Activated naive CD4-positive, alpha-beta T cell treated with anti-CD3 and anti-CD28 coated beads, Interleukin-2, amount 10 ng/mL, durations not matched to agents 7 days and 5 days (primary cell): ENCODE measurements around the gene APBB2.

Experiments
- CTCF ChIA-PET: fragments of 350-600 bp; sonication (Branson Sonifier 250); formaldehyde crosslinking; loops from one replicate; lab custom pipeline; 2021; ENCODE audit warnings: antibody characterized with exemption; lab: Charles Lee
- DNase-seq: peaks from one replicate; pipeline ENCODE4 v3.0.0-alpha.2; 2020
- H3K27ac Mint-ChIP-seq: one replicate; pipeline ENCODE4 v1.8.0; 2021; ENCODE audit warnings: mild to moderate bottlenecking, moderate library complexity, mixed read lengths
- H3K27me3 Mint-ChIP-seq: one replicate; pipeline ENCODE4 v1.8.0; 2021; ENCODE audit warnings: mild to moderate bottlenecking, mixed read lengths
- H3K36me3 Mint-ChIP-seq: one replicate; pipeline ENCODE4 v1.8.0; 2021; ENCODE audit warnings: mixed read lengths
- H3K4me1 Mint-ChIP-seq: one replicate; pipeline ENCODE4 v1.8.0; 2021; ENCODE audit warnings: mixed read lengths
- H3K4me3 Mint-ChIP-seq: one replicate; pipeline ENCODE4 v1.8.0; 2021; ENCODE audit warnings: mild to moderate bottlenecking, moderate library complexity, mixed read lengths
- H3K9me3 Mint-ChIP-seq: one replicate; pipeline ENCODE4 v1.8.0; 2021; ENCODE audit warnings: mixed read lengths

The APBB2 gene

GRCh38 chr4:41039317-41039716, 175.0 kb downstream of the APBB2 start:
- H3K9me3 Mint-ChIP-seq: no peaks in the 10 kb centered on the region
- CTCF ChIA-PET: no interaction called here
- no peaks in the 10 kb centered on the region for H3K36me3 Mint-ChIP-seq
- no peaks in the 10 kb centered on the region for H3K4me1 Mint-ChIP-seq
- no peak overlapping the region for H3K27ac Mint-ChIP-seq
- no peak overlapping the region for H3K4me3 Mint-ChIP-seq
- no peak for DNase-seq
- no peaks in the 10 kb centered on the region for H3K27me3 Mint-ChIP-seq

- no peak for DNase-seq
- CTCF ChIA-PET: no interaction called here
- H3K4me1 Mint-ChIP-seq: no peaks in the 10 kb centered on the region
- no peak overlapping the region for H3K27ac Mint-ChIP-seq
- no peaks in the 10 kb centered on the region for H3K27me3 Mint-ChIP-seq
- H3K9me3 Mint-ChIP-seq: no peaks in the 10 kb centered on the region
- no peaks in the 10 kb centered on the region for H3K36me3 Mint-ChIP-seq
- H3K4me3 Mint-ChIP-seq: no peak overlapping the region
These were observed 176.0 kb downstream of the APBB2 start for GRCh38 chr4:41038304-41038703.

- H3K36me3 Mint-ChIP-seq: no peaks in the 10 kb centered on the region
- no peaks in the 10 kb centered on the region for H3K4me1 Mint-ChIP-seq
- DNase-seq: no peak
- peaks cover 34% of the 10 kb centered on the region for H3K9me3 Mint-ChIP-seq
- no peak overlapping the region for H3K27ac Mint-ChIP-seq
- CTCF ChIA-PET: no interaction called here
- no peak overlapping the region for H3K4me3 Mint-ChIP-seq
- H3K27me3 Mint-ChIP-seq: no peaks in the 10 kb centered on the region
These were observed 185.2 kb downstream of the APBB2 start for GRCh38 chr4:41029098-41029497.

- no peak for DNase-seq
- no peaks in the 10 kb centered on the region for H3K4me1 Mint-ChIP-seq
- H3K4me3 Mint-ChIP-seq: no peak overlapping the region
- no peak overlapping the region for H3K27ac Mint-ChIP-seq
- CTCF ChIA-PET: no interaction called here
- no peaks in the 10 kb centered on the region for H3K27me3 Mint-ChIP-seq
- peaks cover 38% of the 10 kb centered on the region for H3K9me3 Mint-ChIP-seq
- no peaks in the 10 kb centered on the region for H3K36me3 Mint-ChIP-seq
These were observed 185.8 kb downstream of the APBB2 start for GRCh38 chr4:41028392-41029076.

- no peaks in the 10 kb centered on the region for H3K36me3 Mint-ChIP-seq
- CTCF ChIA-PET: no interaction called here
- no peaks in the 10 kb centered on the region for H3K4me1 Mint-ChIP-seq
These were observed 187.4 kb downstream of the APBB2 start for GRCh38 chr4:41026971-41027370.

GRCh38 chr4:41025824-41026223, 188.5 kb downstream of the APBB2 start:
- H3K36me3 Mint-ChIP-seq: no peaks in the 10 kb centered on the region
- H3K4me1 Mint-ChIP-seq: no peaks in the 10 kb centered on the region
- CTCF ChIA-PET: no interaction called here
- DNase-seq: no peak
- no peak overlapping the region for H3K4me3 Mint-ChIP-seq
- no peaks in the 10 kb centered on the region for H3K27me3 Mint-ChIP-seq
- no peak overlapping the region for H3K27ac Mint-ChIP-seq
- H3K9me3 Mint-ChIP-seq: peaks cover 49% of the 10 kb centered on the region

More at GRCh38 chr4:41026971-41027370, 187.4 kb downstream of the APBB2 start:
- Mint-ChIP-seq H3K27ac (no peak overlapping the region), H3K4me3 (no peak overlapping the region), H3K27me3 (no peaks in the 10 kb centered on the region), H3K9me3 (peaks cover 45% of the 10 kb centered on the region)
- no peak for DNase-seq

- H3K9me3 Mint-ChIP-seq: peaks cover 47% of the 10 kb centered on the region
- H3K4me3 Mint-ChIP-seq: no peak overlapping the region
- no peaks in the 10 kb centered on the region for H3K36me3 Mint-ChIP-seq
- no peak overlapping the region for H3K27ac Mint-ChIP-seq
- H3K27me3 Mint-ChIP-seq: no peaks in the 10 kb centered on the region
- CTCF ChIA-PET: no interaction called here
- DNase-seq: no peak
- H3K4me1 Mint-ChIP-seq: no peaks in the 10 kb centered on the region
These were observed 189.5 kb downstream of the APBB2 start for GRCh38 chr4:41024556-41025491.

- Mint-ChIP-seq H3K4me1 (no peaks in the 10 kb centered on the region), H3K27me3 (no peaks in the 10 kb centered on the region), H3K27ac (no peak overlapping the region), H3K36me3 (no peaks in the 10 kb centered on the region), H3K9me3 (peaks cover 38% of the 10 kb centered on the region), H3K4me3 (no peak overlapping the region)
- CTCF ChIA-PET: no interaction called here
- no peak for DNase-seq
These were observed 192.2 kb downstream of the APBB2 start for GRCh38 chr4:41022116-41022515.

- Mint-ChIP-seq H3K9me3 (no peaks in the 10 kb centered on the region), H3K36me3 (no peaks in the 10 kb centered on the region), H3K27me3 (no peaks in the 10 kb centered on the region), H3K27ac (no peak overlapping the region), H3K4me3 (no peak overlapping the region), H3K4me1 (no peaks in the 10 kb centered on the region)
- no peak for DNase-seq
- CTCF ChIA-PET: no interaction called here
These were observed 199.2 kb downstream of the APBB2 start for GRCh38 chr4:41015016-41015675.

GRCh38 chr4:41014158-41014557, 200.2 kb downstream of the APBB2 start:
- Mint-ChIP-seq H3K9me3 (no peaks in the 10 kb centered on the region), H3K4me1 (no peaks in the 10 kb centered on the region), H3K4me3 (no peak overlapping the region), H3K27me3 (no peaks in the 10 kb centered on the region), H3K27ac (no peak overlapping the region), H3K36me3 (no peaks in the 10 kb centered on the region)
- CTCF ChIA-PET: no interaction called here
- no peak for DNase-seq

- H3K9me3 Mint-ChIP-seq: no peaks in the 10 kb centered on the region
- H3K36me3 Mint-ChIP-seq: no peaks in the 10 kb centered on the region
- no peak overlapping the region for H3K4me3 Mint-ChIP-seq
- no peak for DNase-seq
- no peak overlapping the region for H3K27ac Mint-ChIP-seq
- no peaks in the 10 kb centered on the region for H3K27me3 Mint-ChIP-seq
- CTCF ChIA-PET: no interaction called here
- no peaks in the 10 kb centered on the region for H3K4me1 Mint-ChIP-seq
These were observed 200.6 kb downstream of the APBB2 start for GRCh38 chr4:41013746-41014145.

- Mint-ChIP-seq H3K9me3 (no peaks in the 10 kb centered on the region), H3K27me3 (no peaks in the 10 kb centered on the region), H3K27ac (no peak overlapping the region), H3K36me3 (no peaks in the 10 kb centered on the region), H3K4me1 (no peaks in the 10 kb centered on the region), H3K4me3 (no peak overlapping the region)
- DNase-seq: no peak
- CTCF ChIA-PET: no interaction called here
These were observed 201.4 kb downstream of the APBB2 start for GRCh38 chr4:41012911-41013310.

GRCh38 chr4:41012293-41012692, 202.0 kb downstream of the APBB2 start:
- H3K9me3 Mint-ChIP-seq: no peaks in the 10 kb centered on the region
- no peaks in the 10 kb centered on the region for H3K36me3 Mint-ChIP-seq
- CTCF ChIA-PET: no interaction called here
- no peaks in the 10 kb centered on the region for H3K4me1 Mint-ChIP-seq
- no peak for DNase-seq
- H3K4me3 Mint-ChIP-seq: no peak overlapping the region
- H3K27me3 Mint-ChIP-seq: no peaks in the 10 kb centered on the region
- no peak overlapping the region for H3K27ac Mint-ChIP-seq

GRCh38 chr4:41009411-41009810, 204.9 kb downstream of the APBB2 start:
- CTCF ChIA-PET: no interaction called here
- H3K36me3 Mint-ChIP-seq: no peaks in the 10 kb centered on the region
- H3K27ac Mint-ChIP-seq: no peak overlapping the region
- H3K4me3 Mint-ChIP-seq: no peak overlapping the region
- no peaks in the 10 kb centered on the region for H3K4me1 Mint-ChIP-seq
- no peaks in the 10 kb centered on the region for H3K27me3 Mint-ChIP-seq
- peaks cover 3% of the 10 kb centered on the region for H3K9me3 Mint-ChIP-seq
- no peak for DNase-seq
